H9 (cell line): ENCODE measurements around the gene BATF. TPM values are rescaled to one million over a fixed set of nuclear protein-coding genes. Genes with fewer than 3 reads are reported as not detected.

Experiments used
- DNase-seq: peaks from one replicate; pipeline ENCODE4 v3.0.0-alpha.2; 2017
- H2AFZ ChIP-seq: one replicate; pipeline ENCODE4 v1.6.1; 2013; ENCODE audit warnings: mild to moderate bottlenecking, low read length, control low read depth, moderate library complexity
- H2AK5ac ChIP-seq: 2 replicates; pipeline ENCODE4 v1.6.1; 2013; ENCODE audit warnings: low read length, control low read depth, mixed read lengths; ENCODE audit not compliant: insufficient read length
- H2BK120ac ChIP-seq: one replicate; pipeline ENCODE4 v1.6.1; 2013; ENCODE audit warnings: low read depth, mild to moderate bottlenecking, low read length, control low read depth, inconsistent platforms; ENCODE audit not compliant: poor library complexity, severe bottlenecking
- H2BK12ac ChIP-seq: 2 replicates; pipeline ENCODE4 v1.6.1; 2013; ENCODE audit warnings: low read length, control low read depth, mixed read lengths, low read depth; ENCODE audit not compliant: insufficient read length
- H2BK15ac ChIP-seq: 2 replicates; pipeline ENCODE4 v1.6.1; 2013; ENCODE audit warnings: low read depth, low read length, control low read depth
- H2BK20ac ChIP-seq: one replicate; pipeline ENCODE4 v1.6.1; 2013; ENCODE audit warnings: low read depth, mild to moderate bottlenecking, low read length, control low read depth, inconsistent platforms; ENCODE audit not compliant: poor library complexity, severe bottlenecking
- H2BK5ac ChIP-seq: 2 replicates; pipeline ENCODE4 v1.6.1; 2013; ENCODE audit warnings: low read length, control low read depth, mixed read lengths; ENCODE audit not compliant: insufficient read length
- H3K14ac ChIP-seq: 2 replicates; pipeline ENCODE4 v1.6.1; 2013; ENCODE audit warnings: low read length, control low read depth; ENCODE audit not compliant: insufficient read depth
- H3K18ac ChIP-seq: 2 replicates; pipeline ENCODE4 v1.6.1; 2013; ENCODE audit warnings: low read depth, mild to moderate bottlenecking, mixed read lengths, low read length, control low read depth; ENCODE audit not compliant: insufficient read length
- H3K23ac ChIP-seq: 2 replicates; pipeline ENCODE4 v1.6.1; 2013; ENCODE audit warnings: low read length, control low read depth, mixed read lengths, low read depth; ENCODE audit not compliant: insufficient read length
- H3K23me2 ChIP-seq: 2 replicates; pipeline ENCODE4 v1.6.1; 2013; ENCODE audit warnings: low read depth, mild to moderate bottlenecking, mixed read lengths, low read length, control low read depth; ENCODE audit not compliant: insufficient read length, poor library complexity, severe bottlenecking
- H3K27ac ChIP-seq: 2 replicates; pipeline ENCODE4 v1.5.1; 2013; ENCODE audit warnings: low read length, control low read depth, mixed read lengths, low read depth; ENCODE audit not compliant: insufficient read length
- H3K27me3 ChIP-seq: 2 replicates; pipeline ENCODE4 v1.6.1; 2013; ENCODE audit warnings: low read length, control low read depth, inconsistent platforms; ENCODE audit not compliant: insufficient read depth
- H3K4ac ChIP-seq: 2 replicates; pipeline ENCODE4 v1.6.1; 2013; ENCODE audit warnings: low read depth, mild to moderate bottlenecking, control low read depth, inconsistent platforms, low read length, moderate library complexity
- H3K4me1 ChIP-seq: 2 replicates; pipeline ENCODE4 v1.6.1; 2013; ENCODE audit warnings: low read length, control low read depth, inconsistent platforms; ENCODE audit not compliant: insufficient read depth
- H3K4me2 ChIP-seq: 2 replicates; pipeline ENCODE4 v1.6.1; 2013; ENCODE audit warnings: low read length, control low read depth, mixed read lengths; ENCODE audit not compliant: insufficient read length, insufficient read depth
- H3K56ac ChIP-seq: 2 replicates; pipeline ENCODE4 v1.6.1; 2013; ENCODE audit warnings: low read depth, mild to moderate bottlenecking, mixed read lengths, low read length, control low read depth; ENCODE audit not compliant: insufficient read length
- H3K79me1 ChIP-seq: 2 replicates; pipeline ENCODE4 v1.6.1; 2013; ENCODE audit warnings: low read depth, mild to moderate bottlenecking, moderate library complexity, low read length, control low read depth, inconsistent platforms; ENCODE audit not compliant: insufficient read depth, poor library complexity, severe bottlenecking
- H3K79me2 ChIP-seq: 2 replicates; pipeline ENCODE4 v1.6.1; 2013; ENCODE audit warnings: low read length, control low read depth, inconsistent platforms; ENCODE audit not compliant: insufficient read depth
- H3K9ac ChIP-seq: 2 replicates; pipeline ENCODE4 v1.6.1; 2013; ENCODE audit warnings: low read length, control low read depth, mixed read lengths; ENCODE audit not compliant: insufficient read length; ENCODE audit errors: extremely low read depth
- H3K9me3 ChIP-seq: one replicate; pipeline ENCODE4 v1.6.1; 2013; ENCODE audit warnings: low read depth, low read length, inconsistent platforms; ENCODE audit not compliant: control insufficient read depth
- H3T11ph ChIP-seq: one replicate; pipeline ENCODE4 v1.6.1; 2013; ENCODE audit warnings: mild to moderate bottlenecking, low read length, control low read depth, inconsistent platforms
- H4K20me1 ChIP-seq: one replicate; pipeline ENCODE4 v1.6.1; 2013; ENCODE audit not compliant: control insufficient read depth, insufficient read length, insufficient read depth
- H4K5ac ChIP-seq: 2 replicates; pipeline ENCODE4 v1.6.1; 2013; ENCODE audit warnings: low read depth, mild to moderate bottlenecking, mixed read lengths, low read length, control low read depth; ENCODE audit not compliant: insufficient read length
- H4K8ac ChIP-seq: replicated peaks from 2 replicates; pipeline ENCODE4 v1.6.1; 2013; ENCODE audit warnings: low read length, control low read depth, mixed read lengths, low read depth; ENCODE audit not compliant: insufficient read length
- H4K91ac ChIP-seq: 2 replicates; pipeline ENCODE4 v1.6.1; 2013; ENCODE audit warnings: low read depth, mild to moderate bottlenecking, moderate library complexity, mixed read lengths, low read length, control low read depth; ENCODE audit not compliant: insufficient read length
- H3K27ac Mint-ChIP-seq, 3 experiments: 2 replicates in 2 of 3; 3 replicates in 1 of 3; pipeline ENCODE4 v1.8.0; 2020 to 2021; ENCODE audit warnings: mixed read lengths in 3 of 3, mild to moderate bottlenecking in 1 of 3, moderate library complexity in 1 of 3
- H3K27me3 Mint-ChIP-seq: 2 replicates; pipeline ENCODE4 v1.8.0; 2021; ENCODE audit warnings: low read depth, mild to moderate bottlenecking, moderate library complexity, mixed read lengths
- H3K36me3 Mint-ChIP-seq, 3 experiments: 2 replicates in 2 of 3; 3 replicates in 1 of 3; pipeline ENCODE4 v1.8.0; 2020 to 2021; ENCODE audit warnings: low read depth in 3 of 3, mixed read lengths in 3 of 3; ENCODE audit not compliant: insufficient read depth in 1 of 3
- H3K4me1 Mint-ChIP-seq, 2 experiments: 2 replicates each; pipeline ENCODE4 v1.8.0; 2020; ENCODE audit warnings: mixed read lengths in 2 of 2
- H3K4me3 Mint-ChIP-seq, 2 experiments: 2 replicates in 1 of 2; 3 replicates in 1 of 2; pipeline ENCODE4 v1.8.0; 2020 to 2021; ENCODE audit warnings: mild to moderate bottlenecking in 2 of 2, mixed read lengths in 2 of 2, moderate library complexity in 1 of 2
- H3K9me3 Mint-ChIP-seq, 2 experiments: 2 replicates in 1 of 2; 3 replicates in 1 of 2; pipeline ENCODE4 v1.8.0; 2020; ENCODE audit warnings: mild to moderate bottlenecking in 2 of 2, mixed read lengths in 2 of 2, moderate library complexity in 1 of 2
- CTCF ChIP-seq: fragments of 200-600 bp; sonication (generic); conservative IDR thresholded peaks from 3 replicates; pipeline ENCODE4 v1.8.0; 2021; ENCODE audit warnings: antibody characterized with exemption, mild to moderate bottlenecking
- WGBS: extraction: QIAGEN DNeasy Blood & Tissue Kit; methylation state at CpG from one replicate; pipeline ENCODE4 v1.1.7; 2013; ENCODE audit warnings: missing lambda C conversion rate, low lambda C conversion rate, mixed read lengths; ENCODE audit not compliant: insufficient read length; ENCODE audit errors: extremely low coverage; 5-methylcytosine and 5-hydroxymethylcytosine counted together
- total RNA-seq: library from RNA; stranded (reverse); gene quantifications from 2 replicates; pipeline ENCODE4 v1.2.1, GENCODE V29; 2021

Gene BATF
- total RNA-seq, 1 experiment from 2014 or later = not detected

GRCh38 chr14:75519826-75520728 lies 2.2 kb upstream of the BATF start:
- H3K14ac ChIP-seq = no peak overlapping the region
- H3K23me2 ChIP-seq = no peaks in the 10 kb centered on the region
- H3K27ac Mint-ChIP-seq = no peak overlapping the region
- no peak overlapping the region for H3T11ph ChIP-seq
- no peak overlapping the region for H2BK5ac ChIP-seq
- H3K18ac ChIP-seq = no peak overlapping the region
- H3K4me2 ChIP-seq = no peak overlapping the region
- H2BK120ac ChIP-seq = no peak overlapping the region
- no peak overlapping the region for H2AK5ac ChIP-seq
- no peak for DNase-seq
- no peaks in the 10 kb centered on the region for H3K9me3 Mint-ChIP-seq
- H2AFZ ChIP-seq = no peak overlapping the region
- no CpG with 5 or more reads among the region's 11 CpGs for WGBS
- H2BK15ac ChIP-seq = no peak overlapping the region
- H3K9ac ChIP-seq = no peak overlapping the region
- peaks cover 2% of the 10 kb centered on the region; the same call in 1 of the 2 replicates for H3K27me3 Mint-ChIP-seq
- H4K5ac ChIP-seq = no peak overlapping the region
- no peak overlapping the region for H4K8ac ChIP-seq
- H3K36me3 Mint-ChIP-seq = no peaks in the 10 kb centered on the region
- no peaks in the 10 kb centered on the region for H3K27me3 ChIP-seq
- peaks cover 17 to 21% of the 10 kb centered on the region in 2 experiments for H3K4me1 Mint-ChIP-seq
- H3K56ac ChIP-seq = no peak overlapping the region
- H3K9me3 ChIP-seq = no peaks in the 10 kb centered on the region
- no peak overlapping the region for H2BK12ac ChIP-seq
- H3K4me3 Mint-ChIP-seq = no peak overlapping the region
- no peak overlapping the region for H3K27ac ChIP-seq
- H3K79me1 ChIP-seq = no peaks in the 10 kb centered on the region
- no peak for TF ChIP-seq CTCF
- H3K4me1 ChIP-seq = no peaks in the 10 kb centered on the region
- H2BK20ac ChIP-seq = no peak overlapping the region
- H3K4ac ChIP-seq = no peak overlapping the region
- no peak overlapping the region for H3K23ac ChIP-seq
- no peaks in the 10 kb centered on the region for H4K20me1 ChIP-seq
- no peaks in the 10 kb centered on the region for H3K79me2 ChIP-seq
- H4K91ac ChIP-seq = no peak overlapping the region
